Upper lobe of left lung (tissue), 4 donors: ENCODE data around the gene LSP1.

ENCODE experiments used
- EP300 ChIP-seq, 4 donors: sonication (generic); formaldehyde crosslinking; IDR thresholded peaks; one replicate each; pipeline ENCODE4 v1.5.1; 2017; ENCODE audit warnings: antibody characterized with exemption in 4 of 4, control low read depth in 2 of 4
- TF ChIP-seq, protein P1 (sequence below), 6 experiments: fragments of 450-650 bp in 4 of 6; fragments of 200-600 bp in 2 of 6; sonication (generic) in 2 of 6; IDR thresholded peaks; one replicate each; pipeline ENCODE4 v1.5.1; 2016 to 2019; ENCODE audit warnings: antibody characterized with exemption in 6 of 6

DNA sequence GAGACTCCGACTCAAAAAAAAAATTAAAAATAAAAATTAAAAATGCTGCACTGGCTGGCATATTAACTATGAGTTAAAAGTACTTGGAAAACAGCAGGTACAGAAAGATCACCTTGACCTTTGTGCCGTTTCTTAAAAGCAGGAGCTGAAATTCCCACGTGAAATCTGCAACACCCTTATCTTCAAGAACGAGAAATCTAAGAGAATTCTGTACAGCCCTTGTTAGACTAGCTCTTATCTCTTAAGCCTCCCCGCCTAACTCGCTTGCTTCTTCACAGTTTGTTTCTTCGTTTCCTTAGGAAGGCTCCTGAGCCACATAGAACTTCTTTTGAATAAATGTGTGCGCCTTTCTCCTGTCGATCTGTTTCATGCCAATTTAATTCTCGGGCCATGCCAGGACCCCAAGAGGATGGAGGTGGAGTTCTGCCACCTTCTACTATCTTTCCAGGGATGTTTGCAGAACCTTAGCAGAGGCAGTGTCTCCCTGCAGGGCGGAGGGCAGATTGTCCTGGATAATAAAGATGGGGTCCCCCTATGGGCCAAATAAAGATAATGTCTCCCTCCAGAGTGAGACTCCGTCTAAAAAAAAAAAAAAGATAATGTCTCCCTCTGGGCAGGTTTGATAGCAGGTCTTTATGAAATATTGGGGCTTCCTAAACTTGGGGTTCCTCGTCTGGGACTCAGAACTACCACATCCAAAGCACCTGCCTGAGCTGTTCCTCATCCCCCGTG, 45.5 kb upstream of the LSP1 start:
- TF ChIP-seq, protein P1, sequence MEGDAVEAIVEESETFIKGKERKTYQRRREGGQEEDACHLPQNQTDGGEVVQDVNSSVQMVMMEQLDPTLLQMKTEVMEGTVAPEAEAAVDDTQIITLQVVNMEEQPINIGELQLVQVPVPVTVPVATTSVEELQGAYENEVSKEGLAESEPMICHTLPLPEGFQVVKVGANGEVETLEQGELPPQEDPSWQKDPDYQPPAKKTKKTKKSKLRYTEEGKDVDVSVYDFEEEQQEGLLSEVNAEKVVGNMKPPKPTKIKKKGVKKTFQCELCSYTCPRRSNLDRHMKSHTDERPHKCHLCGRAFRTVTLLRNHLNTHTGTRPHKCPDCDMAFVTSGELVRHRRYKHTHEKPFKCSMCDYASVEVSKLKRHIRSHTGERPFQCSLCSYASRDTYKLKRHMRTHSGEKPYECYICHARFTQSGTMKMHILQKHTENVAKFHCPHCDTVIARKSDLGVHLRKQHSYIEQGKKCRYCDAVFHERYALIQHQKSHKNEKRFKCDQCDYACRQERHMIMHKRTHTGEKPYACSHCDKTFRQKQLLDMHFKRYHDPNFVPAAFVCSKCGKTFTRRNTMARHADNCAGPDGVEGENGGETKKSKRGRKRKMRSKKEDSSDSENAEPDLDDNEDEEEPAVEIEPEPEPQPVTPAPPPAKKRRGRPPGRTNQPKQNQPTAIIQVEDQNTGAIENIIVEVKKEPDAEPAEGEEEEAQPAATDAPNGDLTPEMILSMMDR (IDR thresholded peaks at IDR 0.05), result no peak
- TF ChIP-seq EP300 (IDR thresholded peaks at IDR 0.05), result no peak
